ENCODE data around the gene TMEM272.

The TMEM272 gene

DNA sequence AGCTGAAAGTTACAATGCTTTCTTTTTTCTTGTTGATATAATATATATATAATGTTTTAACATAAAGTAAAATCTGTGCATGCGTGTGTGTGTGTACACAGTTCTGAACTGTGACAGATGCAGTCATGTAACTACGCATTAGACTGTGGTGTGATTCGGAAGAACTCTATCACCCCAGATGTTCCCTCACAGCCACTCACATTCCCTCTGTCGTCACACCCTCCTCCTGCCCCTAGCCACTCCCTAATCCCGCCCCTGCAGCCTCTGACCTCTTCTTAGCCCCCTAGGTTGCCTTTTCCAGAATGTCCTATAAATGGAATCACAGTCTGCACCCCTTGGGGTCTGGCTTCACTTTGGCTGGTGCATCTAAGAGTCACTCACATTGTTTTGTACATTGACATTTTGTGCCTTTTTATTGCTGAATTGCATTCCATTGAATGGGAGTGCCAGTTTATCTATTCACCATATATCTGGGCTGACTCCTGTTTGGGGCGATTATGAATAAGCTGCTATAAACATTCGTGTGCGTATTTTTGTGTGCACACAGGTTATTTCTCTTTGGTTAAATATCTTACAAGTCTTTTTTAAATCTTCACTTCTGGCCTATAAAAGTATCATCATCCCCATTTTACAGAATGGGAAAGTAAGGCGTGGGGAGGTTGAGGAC is 61.4 kb downstream of the TMEM272 start:
- H3K27ac ChIP-seq (replicated peaks) = no peak overlapping the region
- no peaks in the 10 kb centered on the region for H3K27me3 ChIP-seq (ENCODE audit: insufficient read depth, poor library complexity, severe bottlenecking)
- DNase-seq (ENCODE audit: low read depth in 1 of 2, low spot score in 1 of 2) = no peak
- H3K4me3 ChIP-seq (replicated peaks; ENCODE audit: insufficient read depth, low read length) = no peak overlapping the region
- no peak for TF ChIP-seq GABPA (IDR thresholded peaks at IDR 0.05; ENCODE audit: low read depth)
- TF ChIP-seq, protein P1, sequence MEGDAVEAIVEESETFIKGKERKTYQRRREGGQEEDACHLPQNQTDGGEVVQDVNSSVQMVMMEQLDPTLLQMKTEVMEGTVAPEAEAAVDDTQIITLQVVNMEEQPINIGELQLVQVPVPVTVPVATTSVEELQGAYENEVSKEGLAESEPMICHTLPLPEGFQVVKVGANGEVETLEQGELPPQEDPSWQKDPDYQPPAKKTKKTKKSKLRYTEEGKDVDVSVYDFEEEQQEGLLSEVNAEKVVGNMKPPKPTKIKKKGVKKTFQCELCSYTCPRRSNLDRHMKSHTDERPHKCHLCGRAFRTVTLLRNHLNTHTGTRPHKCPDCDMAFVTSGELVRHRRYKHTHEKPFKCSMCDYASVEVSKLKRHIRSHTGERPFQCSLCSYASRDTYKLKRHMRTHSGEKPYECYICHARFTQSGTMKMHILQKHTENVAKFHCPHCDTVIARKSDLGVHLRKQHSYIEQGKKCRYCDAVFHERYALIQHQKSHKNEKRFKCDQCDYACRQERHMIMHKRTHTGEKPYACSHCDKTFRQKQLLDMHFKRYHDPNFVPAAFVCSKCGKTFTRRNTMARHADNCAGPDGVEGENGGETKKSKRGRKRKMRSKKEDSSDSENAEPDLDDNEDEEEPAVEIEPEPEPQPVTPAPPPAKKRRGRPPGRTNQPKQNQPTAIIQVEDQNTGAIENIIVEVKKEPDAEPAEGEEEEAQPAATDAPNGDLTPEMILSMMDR (IDR thresholded peaks at IDR 0.05; ENCODE audit: insufficient read depth, low read length) = no peak

DNA sequence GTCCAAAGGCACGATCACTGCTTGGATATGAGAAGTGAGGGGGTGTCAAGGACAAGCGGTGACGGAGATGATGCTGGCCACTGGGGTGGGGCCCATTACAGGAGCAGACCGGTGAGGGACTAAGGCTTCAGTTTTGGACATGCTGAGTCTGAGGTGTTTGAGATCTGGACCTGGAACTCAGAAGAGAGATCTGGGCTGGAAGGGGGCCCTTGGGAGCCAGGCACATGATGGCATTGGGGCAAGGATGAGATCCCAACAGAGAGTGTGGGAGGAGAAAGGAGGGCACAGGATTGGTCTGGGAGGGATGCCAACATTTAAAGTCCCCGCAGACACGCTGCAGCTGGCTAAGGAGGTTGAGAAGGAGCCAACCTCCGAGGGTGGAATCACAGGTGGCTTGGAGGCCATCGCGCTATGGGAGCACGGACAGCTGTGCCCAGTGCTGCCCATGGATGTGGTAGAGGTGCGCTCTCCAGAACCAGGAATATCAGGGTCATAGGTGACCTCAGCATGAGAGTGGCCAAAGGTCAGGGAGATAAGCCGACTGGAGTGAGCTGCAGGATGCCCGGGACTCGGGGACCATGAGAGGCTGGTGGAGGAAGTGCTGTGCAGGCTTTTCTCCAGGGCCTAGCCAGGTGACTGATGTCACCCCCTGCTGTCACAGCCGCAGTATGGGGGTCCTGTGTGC is 62.8 kb downstream of the TMEM272 start:
- Histone ChIP-seq H3K4me3 (replicated peaks; ENCODE audit: insufficient read depth, low read length) (no peak overlapping the region), H3K27ac (replicated peaks) (no peak overlapping the region), H3K27me3 (ENCODE audit: insufficient read depth, poor library complexity, severe bottlenecking) (no peaks in the 10 kb centered on the region)
- DNase-seq (ENCODE audit: low read depth in 1 of 2, low spot score in 1 of 2) = no peak
- no peak for TF ChIP-seq REST (IDR thresholded peaks at IDR 0.05; ENCODE audit: insufficient replicate concordance, low read depth)
- no peak for TF ChIP-seq SPI1 (IDR thresholded peaks at IDR 0.05; ENCODE audit: borderline replicate concordance, low read depth)
- no peak for TF ChIP-seq GABPA (IDR thresholded peaks at IDR 0.05; ENCODE audit: low read depth)
- TF ChIP-seq POLR2AphosphoS5 (IDR thresholded peaks at IDR 0.05; ENCODE audit: low read depth) = no peak
- TF ChIP-seq, protein P1 (IDR thresholded peaks at IDR 0.05; ENCODE audit: insufficient read depth, low read length) = no peak

GRCh38 chr13:51781246-51782022 is 63.5 kb downstream of the TMEM272 start:
- TF ChIP-seq SPI1 (IDR thresholded peaks at IDR 0.05; ENCODE audit: borderline replicate concordance, low read depth) (no peak), GABPA (IDR thresholded peaks at IDR 0.05; ENCODE audit: low read depth) (no peak)
- TF ChIP-seq, protein P1 (IDR thresholded peaks at IDR 0.05; ENCODE audit: insufficient read depth, low read length) = no peak
- DNase-seq (ENCODE audit: low read depth in 1 of 2, low spot score in 1 of 2) = peak in 1 of 2 experiments; percentile 58
- H3K27ac ChIP-seq (replicated peaks) = no peak overlapping the region

DNA sequence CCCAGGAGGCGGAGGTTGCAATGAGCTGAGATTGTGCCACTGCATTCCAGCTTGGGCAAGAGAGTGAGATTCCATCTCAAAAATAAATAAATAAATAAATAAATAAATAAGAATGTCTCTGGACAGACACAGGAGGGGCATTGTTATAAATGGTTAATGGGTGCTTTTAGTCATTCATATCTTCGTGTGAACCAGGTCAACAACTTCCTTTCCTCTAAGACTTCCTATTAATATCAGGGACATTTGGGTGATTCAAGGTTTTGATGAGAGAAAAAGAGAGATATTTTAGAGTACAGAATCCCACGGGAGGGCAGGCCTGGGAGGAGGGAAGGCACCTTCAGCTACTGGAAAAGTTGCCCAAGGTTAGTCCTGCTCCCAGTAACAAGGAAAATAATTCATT is 64.9 kb downstream of the TMEM272 start:
- TF ChIP-seq SPI1 (IDR thresholded peaks at IDR 0.05; ENCODE audit: borderline replicate concordance, low read depth) (no peak), POLR2AphosphoS5 (IDR thresholded peaks at IDR 0.05; ENCODE audit: low read depth) (no peak), REST (IDR thresholded peaks at IDR 0.05; ENCODE audit: insufficient replicate concordance, low read depth) (no peak), GABPA (IDR thresholded peaks at IDR 0.05; ENCODE audit: low read depth) (no peak)
- TF ChIP-seq, protein P1 (IDR thresholded peaks at IDR 0.05; ENCODE audit: insufficient read depth, low read length) = no peak
- no peak for DNase-seq (ENCODE audit: low read depth in 1 of 2, low spot score in 1 of 2)
- Histone ChIP-seq H3K27ac (replicated peaks) (no peak overlapping the region), H3K4me3 (replicated peaks; ENCODE audit: insufficient read depth, low read length) (no peak overlapping the region), H3K27me3 (ENCODE audit: insufficient read depth, poor library complexity, severe bottlenecking) (no peaks in the 10 kb centered on the region)

More at GRCh38 chr13:51781246-51782022, 63.5 kb downstream of the TMEM272 start:
- Histone ChIP-seq H3K27me3 (ENCODE audit: insufficient read depth, poor library complexity, severe bottlenecking) (no peaks in the 10 kb centered on the region), H3K4me3 (replicated peaks; ENCODE audit: insufficient read depth, low read length) (no peak overlapping the region)

Data from HL-60 (cell line).